Subcutaneous adipose tissue (tissue), 4 donors: ENCODE results near the gene OSR1. TPM values are rescaled to one million over a fixed set of nuclear protein-coding genes. Genes with fewer than 3 reads are reported as not detected.

Experiments
- CTCF ChIP-seq: fragments of 450-650 bp; IDR thresholded peaks from one replicate; pipeline ENCODE4 v1.5.1; 2016; ENCODE audit warnings: low read depth, mild to moderate bottlenecking, control low read depth, antibody characterized with exemption, moderate library complexity
- total RNA-seq, 4 donors: library from RNA; depleted of rRNA; stranded (reverse); fragments of >200 nt; gene quantifications; one replicate each; pipeline ENCODE4 v1.1.0, GENCODE V29; 2016

Gene OSR1
- total RNA-seq, 4 donors from 2014 or later: 4.1 to 16.3 (median 13.9) TPM

- TF ChIP-seq CTCF: no peak
Observed at GRCh38 chr2:19371996-19372582, 13.7 kb upstream of the OSR1 start.

- TF ChIP-seq CTCF: no peak
Observed at GRCh38 chr2:19369341-19369955, 11.0 kb upstream of the OSR1 start.

- no peak for TF ChIP-seq CTCF
Observed at GRCh38 chr2:19368760-19369159, 10.3 kb upstream of the OSR1 start.

GRCh38 chr2:19367326-19367725, 8.9 kb upstream of the OSR1 start:
- no peak for TF ChIP-seq CTCF

GRCh38 chr2:19365126-19365525, 6.7 kb upstream of the OSR1 start:
- no peak for TF ChIP-seq CTCF

- no peak for TF ChIP-seq CTCF
Observed at GRCh38 chr2:19364014-19364413, 5.6 kb upstream of the OSR1 start.

GRCh38 chr2:19363474-19363778, 5.0 kb upstream of the OSR1 start:
- no peak for TF ChIP-seq CTCF
